Activated T-cell treated with anti-CD3 and anti-CD28 coated beads, Interleukin-2, amount 50 U/mL, for 72 hours (primary cell): ENCODE measurements around the gene PSMB5. TPM values are rescaled to one million over a fixed set of nuclear protein-coding genes. Genes with fewer than 3 reads are reported as not detected.
"Not testable (repeated sequence)": the region's sequence is repeated elsewhere in the genome, so short reads cannot be mapped to it uniquely, and the experiment has no call there.

Source experiments
- ATAC-seq, 2 donors: fragments of 150-1000 bp; cut with Tn5 transposase; replicated peaks in 1 of 2; 2 replicates each; pipeline ENCODE4 v1.10.0; 2021; ENCODE audit warnings: moderate library complexity in 2 of 2, mild to moderate bottlenecking in 1 of 2
- DNase-seq, 2 donors: peaks; one replicate each; pipeline ENCODE4 v3.0.0; 2021 to 2022; ENCODE audit warnings: mixed read lengths in 1 of 2
- H3K27ac Mint-ChIP-seq: one replicate; pipeline ENCODE4 v1.8.0; 2022; ENCODE audit warnings: mild to moderate bottlenecking, moderate library complexity, mixed read lengths
- H3K27me3 Mint-ChIP-seq: one replicate; pipeline ENCODE4 v1.8.0; 2022; ENCODE audit warnings: low read depth, mixed read lengths
- H3K36me3 Mint-ChIP-seq, 2 donors: one replicate each; pipeline ENCODE4 v1.8.0; 2022; ENCODE audit warnings: mixed read lengths in 2 of 2, mild to moderate bottlenecking in 1 of 2; ENCODE audit not compliant: insufficient read depth in 2 of 2
- H3K4me1 Mint-ChIP-seq: one replicate; pipeline ENCODE4 v1.8.0; 2022; ENCODE audit warnings: low read depth, mixed read lengths
- H3K4me3 Mint-ChIP-seq, 2 donors: one replicate each; pipeline ENCODE4 v1.8.0; 2022; ENCODE audit warnings: mild to moderate bottlenecking in 2 of 2, mixed read lengths in 2 of 2, moderate library complexity in 2 of 2
- H3K9me3 Mint-ChIP-seq, 2 donors: one replicate each; pipeline ENCODE4 v1.8.0; 2022; ENCODE audit warnings: mixed read lengths in 2 of 2
- total RNA-seq, 2 donors: library from RNA; stranded (reverse); gene quantifications; one replicate each; pipeline ENCODE4 v1.2.3, GENCODE V29; 2022

PSMB5 gene
- total RNA-seq, 2 donors from 2014 or later = 82.8 to 88.9 TPM

GRCh38 chr14:23025151-23025814 is 9.4 kb downstream of the PSMB5 start:
- peaks cover 79% of the 10 kb centered on the region for H3K4me1 Mint-ChIP-seq
- H3K36me3 Mint-ChIP-seq = peaks cover 3 to 28% of the 10 kb centered on the region in 2 donors
- ATAC-seq (peak; percentile 47 to 48), DNase-seq (peak in 1 of 2 donors; percentile 18)
- H3K27ac Mint-ChIP-seq = peak overlapping the region; percentile 66
- no peaks in the 10 kb centered on the region for H3K27me3 Mint-ChIP-seq
- no peaks in the 10 kb centered on the region for H3K9me3 Mint-ChIP-seq
- peak overlapping the region; percentile 54 to 70 for H3K4me3 Mint-ChIP-seq

GRCh38 chr14:23024612-23025075 is 10.1 kb downstream of the PSMB5 start:
- peak overlapping the region; percentile 54 to 70 for H3K4me3 Mint-ChIP-seq
- no peaks in the 10 kb centered on the region for H3K27me3 Mint-ChIP-seq
- ATAC-seq (peak; percentile 59 to 61), DNase-seq (no peak)
- peak overlapping the region; percentile 66 for H3K27ac Mint-ChIP-seq
- no peaks in the 10 kb centered on the region for H3K9me3 Mint-ChIP-seq
- peaks cover 80% of the 10 kb centered on the region for H3K4me1 Mint-ChIP-seq
- H3K36me3 Mint-ChIP-seq = peaks cover 3 to 27% of the 10 kb centered on the region in 2 donors

DNA sequence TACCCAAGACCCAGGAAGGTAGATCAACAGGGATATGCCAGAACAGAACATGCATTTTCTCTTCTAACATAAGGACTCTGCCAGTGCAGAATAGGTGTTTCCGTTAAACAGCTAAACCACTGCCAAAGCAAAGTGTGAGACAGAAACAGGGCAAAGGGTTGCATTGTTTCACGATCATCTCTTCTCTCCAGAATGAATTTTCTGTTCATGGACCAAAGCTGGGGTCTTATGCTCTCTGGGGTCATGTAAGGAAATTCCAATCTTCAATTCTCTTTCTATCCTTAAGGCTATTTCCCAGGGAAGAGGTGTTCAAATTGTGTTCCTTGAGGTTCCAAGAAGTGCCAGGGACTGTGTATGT is 10.9 kb downstream of the PSMB5 start:
- DNase-seq = no peak
- no peaks in the 10 kb centered on the region for H3K27me3 Mint-ChIP-seq
- H3K36me3 Mint-ChIP-seq = peaks cover 3 to 21% of the 10 kb centered on the region in 2 donors
- H3K9me3 Mint-ChIP-seq = no peaks in the 10 kb centered on the region
- peak overlapping the region; percentile 25 for H3K27ac Mint-ChIP-seq
- peak overlapping the region in 1 of 2 donors; percentile 13 for H3K4me3 Mint-ChIP-seq
- ATAC-seq = no peak
- H3K4me1 Mint-ChIP-seq = peaks cover 72% of the 10 kb centered on the region

DNA sequence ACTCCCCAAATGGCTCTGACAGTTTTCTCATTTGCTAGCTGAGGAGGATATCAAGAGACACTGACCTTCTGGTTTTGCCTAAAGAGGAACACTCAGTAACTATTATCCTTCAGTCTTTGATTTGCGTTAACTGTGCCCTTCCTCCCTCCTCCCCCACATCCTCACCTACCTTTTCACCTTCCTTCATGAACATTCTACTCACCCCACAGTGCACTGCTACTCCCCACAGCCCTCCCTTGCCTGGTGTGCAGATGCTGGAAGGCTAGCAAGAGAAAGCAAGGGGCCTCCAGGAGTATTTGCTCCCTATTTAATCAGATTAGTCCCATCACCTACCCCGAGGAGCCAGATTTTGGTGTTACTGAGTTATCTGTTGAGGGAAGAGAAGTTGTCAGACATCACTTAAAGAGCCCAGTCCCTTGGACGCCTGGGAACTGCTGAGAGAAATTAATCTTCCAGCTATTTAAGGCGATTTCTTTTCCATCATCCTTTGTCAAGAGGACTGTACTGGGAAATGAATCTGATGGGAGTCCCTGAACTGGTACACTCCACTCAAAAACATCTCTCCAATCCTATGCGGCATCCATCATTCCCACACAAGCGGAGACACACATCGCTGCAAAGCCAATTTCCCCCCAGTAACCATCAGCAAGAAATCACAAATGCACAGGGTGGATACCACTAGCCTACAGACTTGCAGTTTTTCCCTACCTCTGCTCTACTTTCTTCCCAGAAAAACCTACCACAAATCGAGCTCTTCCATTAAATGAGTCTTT is 11.5 kb downstream of the PSMB5 start:
- Mint-ChIP-seq H3K9me3 (no peaks in the 10 kb centered on the region), H3K4me3 (peak overlapping the region; percentile 16 to 60), H3K27me3 (no peaks in the 10 kb centered on the region), H3K4me1 (peaks cover 68% of the 10 kb centered on the region), H3K27ac (peak overlapping the region; percentile 58), H3K36me3 (peaks cover 2 to 21% of the 10 kb centered on the region in 2 donors)
- no peak for DNase-seq
- no peak for ATAC-seq

DNA sequence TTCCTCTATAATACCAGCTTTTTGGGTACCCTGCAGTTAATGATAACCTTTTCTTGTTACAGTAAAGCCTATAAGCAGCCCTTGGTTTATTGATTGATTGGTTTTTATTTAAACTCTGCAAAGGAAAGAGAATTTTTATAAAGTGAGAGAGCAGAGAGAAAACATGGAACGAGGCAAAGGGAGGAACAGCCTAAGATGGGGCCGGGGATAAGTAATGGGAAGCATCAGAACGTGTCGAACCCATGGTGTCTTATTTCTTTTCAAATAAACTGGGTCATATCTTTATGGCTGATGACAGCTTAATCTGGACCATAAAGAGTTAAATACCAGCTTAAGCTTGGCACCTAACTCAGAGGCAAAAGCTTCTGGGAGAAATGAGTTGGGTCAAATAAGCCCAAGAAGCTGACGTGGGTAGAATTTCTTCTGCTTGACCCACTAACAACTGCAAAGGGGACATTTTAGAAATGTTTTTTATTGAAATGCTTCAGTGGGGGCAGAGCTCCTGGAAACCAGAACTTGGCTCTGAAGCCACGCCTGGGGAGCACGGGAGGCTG is 12.7 kb downstream of the PSMB5 start:
- peak overlapping the region; percentile 53 to 60 for H3K4me3 Mint-ChIP-seq
- H3K36me3 Mint-ChIP-seq = peaks cover 0 to 15% of the 10 kb centered on the region in 2 donors
- H3K27me3 Mint-ChIP-seq = no peaks in the 10 kb centered on the region
- H3K9me3 Mint-ChIP-seq = no peaks in the 10 kb centered on the region
- peak overlapping the region; percentile 50 for H3K27ac Mint-ChIP-seq
- DNase-seq (no peak), ATAC-seq (no peak)
- peaks cover 60% of the 10 kb centered on the region for H3K4me1 Mint-ChIP-seq

GRCh38 chr14:23021434-23021833 is 13.3 kb downstream of the PSMB5 start:
- Mint-ChIP-seq H3K9me3 (no peaks in the 10 kb centered on the region), H3K4me3 (peak overlapping the region; percentile 53 to 60), H3K27me3 (no peaks in the 10 kb centered on the region), H3K36me3 (peaks cover 0 to 15% of the 10 kb centered on the region in 2 donors), H3K4me1 (peaks cover 60% of the 10 kb centered on the region), H3K27ac (peak overlapping the region; percentile 50)
- DNase-seq (no peak), ATAC-seq (peak in 1 of 2 donors; percentile 9)

DNA sequence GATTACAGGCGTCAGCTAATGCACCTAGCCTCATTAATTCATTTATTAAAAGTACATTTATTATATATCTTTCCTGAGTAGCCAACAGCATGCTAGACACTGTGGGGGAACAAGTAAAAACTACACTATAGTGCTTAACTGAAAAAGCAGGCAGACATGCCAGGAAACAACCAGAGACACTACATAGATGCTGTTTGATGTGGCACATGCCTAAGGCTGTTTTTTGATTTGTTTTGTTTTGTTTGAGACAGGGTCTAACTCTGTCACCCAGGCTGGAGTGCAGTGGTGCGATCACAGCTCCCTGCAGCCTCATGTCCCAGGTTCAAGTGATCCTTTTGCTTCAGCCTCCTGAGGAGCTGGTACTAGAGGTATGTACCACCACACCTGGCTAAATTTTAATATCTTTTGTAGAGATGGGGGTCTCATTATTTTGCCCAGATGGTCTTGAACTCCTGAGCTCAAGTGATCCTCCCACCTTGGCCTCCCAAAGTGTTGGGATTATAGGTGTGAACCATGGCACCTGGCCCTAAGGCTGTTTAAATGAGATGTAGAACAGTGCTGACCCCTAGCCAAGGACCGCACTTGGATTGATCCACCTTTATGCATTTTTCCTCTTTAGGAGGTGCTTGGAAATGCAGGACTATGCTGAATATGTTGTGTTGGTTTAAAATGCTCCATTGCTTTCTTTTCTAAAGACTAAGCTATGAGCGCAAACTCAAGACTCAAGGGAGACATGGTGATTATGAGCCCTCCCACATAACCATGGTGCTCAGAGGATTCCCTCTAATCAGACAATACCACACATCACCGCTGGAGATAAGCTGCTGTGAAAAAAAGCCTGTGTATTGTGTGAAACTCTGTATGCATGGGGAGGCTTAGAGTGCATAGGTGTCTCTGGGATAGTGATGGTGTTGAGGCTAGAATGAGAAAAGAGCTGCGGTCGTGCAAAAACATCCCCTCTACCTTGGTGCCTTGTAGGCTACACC is 14.3 kb downstream of the PSMB5 start:
- H3K27ac Mint-ChIP-seq = peak overlapping the region; percentile 23
- no peak for DNase-seq
- peaks cover 0 to 11% of the 10 kb centered on the region in 2 donors for H3K36me3 Mint-ChIP-seq
- H3K9me3 Mint-ChIP-seq = no peaks in the 10 kb centered on the region
- H3K27me3 Mint-ChIP-seq = no peaks in the 10 kb centered on the region
- peaks cover 58% of the 10 kb centered on the region for H3K4me1 Mint-ChIP-seq
- peak; percentile 41 to 66 for ATAC-seq
- peak overlapping the region; percentile 49 to 60 for H3K4me3 Mint-ChIP-seq

DNA sequence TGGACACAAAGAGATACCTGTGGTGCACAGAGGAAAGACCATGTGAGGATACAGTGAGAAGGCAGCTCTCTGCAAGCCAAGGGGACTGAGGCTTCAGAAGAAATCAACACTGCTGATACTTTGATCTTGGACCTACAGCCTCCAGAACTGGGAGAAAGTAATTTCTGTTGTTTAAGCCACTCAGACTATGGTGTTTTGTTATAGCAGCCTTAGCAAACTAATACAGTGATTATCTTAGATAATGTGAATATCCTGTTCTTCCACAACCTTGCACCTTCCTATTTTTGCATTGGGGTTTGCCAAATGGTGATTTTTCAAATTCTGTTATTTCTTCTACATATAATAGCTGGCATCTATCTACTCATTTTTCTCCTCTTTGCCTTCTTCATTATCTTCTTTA is 16.6 kb downstream of the PSMB5 start:
- no peaks in the 10 kb centered on the region for H3K9me3 Mint-ChIP-seq
- DNase-seq (no peak), ATAC-seq (no peak)
- H3K27me3 Mint-ChIP-seq = no peaks in the 10 kb centered on the region
- no peak overlapping the region for H3K27ac Mint-ChIP-seq
- H3K4me3 Mint-ChIP-seq = no peak overlapping the region
- peaks cover 36% of the 10 kb centered on the region for H3K4me1 Mint-ChIP-seq
- H3K36me3 Mint-ChIP-seq = no peaks in the 10 kb centered on the region

GRCh38 chr14:23017091-23017490 is 17.6 kb downstream of the PSMB5 start:
- no peak overlapping the region for H3K27ac Mint-ChIP-seq
- DNase-seq = no peak
- H3K4me3 Mint-ChIP-seq = no peak overlapping the region
- no peaks in the 10 kb centered on the region for H3K27me3 Mint-ChIP-seq
- no peaks in the 10 kb centered on the region for H3K9me3 Mint-ChIP-seq
- ATAC-seq = no peak
- peaks cover 28% of the 10 kb centered on the region for H3K4me1 Mint-ChIP-seq
- no peaks in the 10 kb centered on the region for H3K36me3 Mint-ChIP-seq

DNA sequence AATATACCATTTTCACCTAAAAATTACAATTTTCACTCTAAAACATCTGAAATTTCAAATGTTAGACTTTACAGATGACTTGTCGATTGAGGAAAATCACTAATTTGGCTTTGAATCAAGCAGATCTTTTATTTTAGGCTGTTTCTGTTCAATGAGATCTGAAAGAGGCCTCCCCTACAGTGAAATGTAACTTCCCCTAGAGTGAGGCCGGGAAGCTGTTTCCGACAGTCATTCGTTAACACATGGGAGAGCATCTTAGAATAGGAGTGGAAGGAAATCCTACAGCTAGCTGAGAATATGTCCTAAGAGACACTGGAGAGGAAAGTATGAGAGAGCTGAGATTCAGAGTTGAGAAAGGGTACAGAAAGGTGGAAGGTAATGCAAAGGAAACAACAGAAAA is 19.1 kb downstream of the PSMB5 start:
- ATAC-seq (peak in 1 of 2 donors; percentile 17), DNase-seq (no peak)
- H3K27ac Mint-ChIP-seq = no peak overlapping the region
- no peaks in the 10 kb centered on the region for H3K27me3 Mint-ChIP-seq
- peak overlapping the region; percentile 37 to 43 for H3K4me3 Mint-ChIP-seq
- no peaks in the 10 kb centered on the region for H3K36me3 Mint-ChIP-seq
- peaks cover 21% of the 10 kb centered on the region for H3K4me1 Mint-ChIP-seq
- H3K9me3 Mint-ChIP-seq = no peaks in the 10 kb centered on the region

DNA sequence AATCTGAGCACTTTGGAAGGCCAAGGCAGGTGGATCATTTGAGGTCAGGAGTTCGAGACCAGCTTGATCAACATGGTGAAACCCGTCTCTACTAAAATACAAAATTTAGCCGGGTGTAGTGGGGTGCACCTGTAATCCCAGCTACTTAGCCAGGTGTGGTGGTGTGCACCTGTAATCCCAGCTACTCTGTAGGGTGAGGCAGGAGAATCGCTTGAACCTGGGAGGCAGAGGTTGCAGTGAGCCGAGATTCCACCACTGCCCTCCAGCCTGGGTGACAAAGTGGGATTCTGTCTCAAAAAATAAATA is 21.0 kb downstream of the PSMB5 start:
- H3K4me3 Mint-ChIP-seq, ATAC-seq: not testable (repeated sequence)

DNA sequence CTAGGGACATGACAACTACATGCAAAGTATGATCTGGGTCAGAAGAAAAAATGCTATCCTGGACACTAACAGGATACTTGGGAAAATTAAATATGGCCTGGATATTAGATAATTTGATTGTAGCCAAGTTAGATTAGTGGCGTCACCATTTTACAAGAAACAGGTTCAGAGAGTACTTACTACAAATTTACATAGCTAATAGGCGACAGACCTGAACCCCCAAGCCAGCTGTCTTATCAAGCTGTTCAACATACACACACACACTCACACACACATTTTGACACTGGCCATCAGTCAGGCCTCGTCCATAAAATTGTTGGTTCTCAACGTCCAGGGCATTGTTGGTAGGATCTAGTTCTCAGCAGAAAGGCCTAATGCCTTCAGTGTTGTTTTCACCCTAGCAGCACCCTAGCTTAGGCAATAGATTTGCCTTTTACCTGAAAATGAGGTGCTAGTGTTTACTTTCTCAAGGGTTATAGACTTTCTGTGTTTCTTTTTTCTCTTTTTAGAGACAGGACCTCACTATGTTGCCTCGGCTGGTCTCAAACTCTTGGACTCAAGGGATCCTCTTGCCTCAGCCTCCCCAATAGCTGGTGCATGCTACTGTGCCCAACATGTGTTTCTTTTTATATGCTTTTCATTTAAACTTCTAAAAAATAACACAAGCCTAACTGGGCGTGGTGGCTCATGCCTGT is 21.5 kb downstream of the PSMB5 start:
- ATAC-seq (no peak), DNase-seq (no peak)
- no peaks in the 10 kb centered on the region for H3K36me3 Mint-ChIP-seq
- peaks cover 26% of the 10 kb centered on the region for H3K4me1 Mint-ChIP-seq
- H3K4me3 Mint-ChIP-seq = no peak overlapping the region
- H3K9me3 Mint-ChIP-seq = no peaks in the 10 kb centered on the region
- no peaks in the 10 kb centered on the region for H3K27me3 Mint-ChIP-seq
- no peak overlapping the region for H3K27ac Mint-ChIP-seq

More for the DNA sequence above, 21.0 kb downstream of the PSMB5 start:
- DNase-seq, H3K27me3 Mint-ChIP-seq, H3K36me3 Mint-ChIP-seq, H3K27ac Mint-ChIP-seq, H3K9me3 Mint-ChIP-seq: not testable (repeated sequence)
- H3K4me1 Mint-ChIP-seq = peaks cover 21% of the 10 kb centered on the region
